Left lung (tissue), 10 donors: ENCODE results near the gene SDK2. TPM values are rescaled to one million over a fixed set of nuclear protein-coding genes. Genes with fewer than 3 reads are reported as not detected.
A peak's percentile ranks its signal among the peaks of the same experiment; 100 is the strongest.
"Not testable (repeated sequence)": the region's sequence is repeated elsewhere in the genome, so short reads cannot be mapped to it uniquely, and the experiment has no call there.

ENCODE experiments used
- ATAC-seq: fragments of 200-7000 bp; cut with Tn5 transposase; one replicate; pipeline ENCODE4 v1.9.1; 2020; ENCODE audit warnings: moderate library complexity
- DNase-seq, 4 donors: peaks; one replicate each; pipeline ENCODE4 v3.0.0-alpha.2; 2013 to 2020
- H3K27ac ChIP-seq, 2 donors: fragments of 200-600 bp; sonication (generic) in 1 of 2; one replicate each; pipeline versions ENCODE4 v1.5.0 to v1.8.0; 2020 to 2021
- H3K27me3 ChIP-seq, 2 donors: fragments of 200-600 bp; sonication (generic) in 1 of 2; one replicate each; pipeline versions ENCODE4 v1.5.0 to v1.8.0; 2020 to 2021
- H3K36me3 ChIP-seq, 2 donors: fragments of 200-600 bp; sonication (generic) in 1 of 2; one replicate each; pipeline versions ENCODE4 v1.5.0 to v1.8.0; 2020 to 2021
- H3K4me1 ChIP-seq, 2 donors: fragments of 200-600 bp; one replicate each; pipeline ENCODE4 v1.8.0; 2021
- H3K4me3 ChIP-seq, 2 donors: fragments of 200-600 bp; sonication (generic) in 1 of 2; one replicate each; pipeline versions ENCODE4 v1.5.0 to v1.8.0; 2020 to 2021; ENCODE audit warnings: mild to moderate bottlenecking in 1 of 2
- H3K9me3 ChIP-seq, 2 donors: fragments of 200-600 bp; sonication (generic) in 1 of 2; one replicate each; pipeline versions ENCODE4 v1.5.0 to v1.8.0; 2020 to 2021
- CTCF ChIP-seq, 2 donors: fragments of 200-600 bp; sonication (generic) in 1 of 2; IDR thresholded peaks; one replicate each; pipeline versions ENCODE4 v1.5.0 to v1.8.0; 2021; ENCODE audit warnings: antibody characterized with exemption in 2 of 2
- intact Hi-C, 2 donors: fragments of 100-400 bp; cut with DNase I; formaldehyde crosslinking; loops; one replicate each; pipeline versions ENCODE4 v1.11.2 to v1.14.2; 2022
- polyA plus RNA-seq, 6 donors: library from polyadenylated mRNA; unstranded; fragments of 120-200 nt; gene quantifications; one replicate each; pipeline ENCODE4 v1.2.1, GENCODE V29; 2013; ENCODE audit not compliant: insufficient read length in 6 of 6
- total RNA-seq, 2 donors: library from RNA; stranded (reverse); fragmentation: NEBNext Ultra II Directional; extraction: Animal tissue kit (Norgen Biotek cat#: 25700); gene quantifications; one replicate each; pipeline ENCODE4 v1.2.1, GENCODE V29; 2021
- donor health status: DM: no; HTN: yes; CAD: no.
- donor health status: DM: no; HTN: no; CAD: no.

Gene SDK2
- total and polyA plus RNA-seq, 8 donors = 6.0 to 10.9 (median 7.5) TPM

GRCh38 chr17:73371285-73371684 lies 273.0 kb downstream of the SDK2 start:
- Histone ChIP-seq H3K27ac (no peak overlapping the region), H3K4me1 (no peaks in the 10 kb centered on the region), H3K27me3 (no peaks in the 10 kb centered on the region), H3K4me3 (no peak overlapping the region), H3K36me3 (no peaks in the 10 kb centered on the region), H3K9me3 (no peaks in the 10 kb centered on the region)
- DNase-seq = no peak
- intact Hi-C loops = no loop called here
- ATAC-seq = no peak
- TF ChIP-seq CTCF (IDR thresholded peaks at IDR 0.05) = no peak

GRCh38 chr17:73369817-73370490 lies 274.3 kb downstream of the SDK2 start:
- intact Hi-C loops = loop anchor here (2.0 to 10.0 kb wide), 3 partner anchors 115 to 635 kb away; no protein-coding TSS in a partner anchor

GRCh38 chr17:73369111-73369521 lies 275.1 kb downstream of the SDK2 start:
- no peak overlapping the region for H3K27ac ChIP-seq

More at GRCh38 chr17:73369817-73370490, 274.3 kb downstream of the SDK2 start:
- not testable (repeated sequence) for H3K27me3 ChIP-seq, H3K36me3 ChIP-seq, H3K4me3 ChIP-seq, H3K4me1 ChIP-seq, H3K9me3 ChIP-seq, H3K27ac ChIP-seq
- DNase-seq (peak; percentile 80 to 94 (median 84)), ATAC-seq (peak; percentile 96)
- TF ChIP-seq CTCF (IDR thresholded peaks at IDR 0.05) = peak; percentile 91 to 93

GRCh38 chr17:73368085-73368631 lies 276.1 kb downstream of the SDK2 start:
- no peak for TF ChIP-seq CTCF (IDR thresholded peaks at IDR 0.05)
- Histone ChIP-seq H3K36me3 (no peaks in the 10 kb centered on the region), H3K27ac (no peak overlapping the region), H3K27me3 (no peaks in the 10 kb centered on the region), H3K4me1 (no peaks in the 10 kb centered on the region), H3K4me3 (no peak overlapping the region), H3K9me3 (no peaks in the 10 kb centered on the region)
- intact Hi-C loops = loop anchor here (2.0 to 10.0 kb wide), 3 partner anchors 113 to 633 kb away; no protein-coding TSS in a partner anchor
- DNase-seq (peak in 1 of 4 donors; percentile 54), ATAC-seq (no peak)

More at GRCh38 chr17:73369111-73369521, 275.1 kb downstream of the SDK2 start:
- DNase-seq (peak in 2 of 4 donors; percentile 59 to 62), ATAC-seq (no peak)
- Histone ChIP-seq H3K4me3 (no peak overlapping the region), H3K36me3 (no peaks in the 10 kb centered on the region), H3K9me3 (no peaks in the 10 kb centered on the region), H3K4me1 (no peaks in the 10 kb centered on the region), H3K27me3 (no peaks in the 10 kb centered on the region)
- no peak for TF ChIP-seq CTCF (IDR thresholded peaks at IDR 0.05)
- intact Hi-C loops = loop anchor here (2.0 to 10.0 kb wide), 3 partner anchors 114 to 634 kb away; no protein-coding TSS in a partner anchor

- intact Hi-C loops = loop anchor here (10.0 kb wide), 2 partner anchors 111 to 631 kb away; no protein-coding TSS in a partner anchor
- H3K27me3 ChIP-seq = no peaks in the 10 kb centered on the region
- peak in 2 of 4 donors; percentile 47 to 69 for DNase-seq
- H3K9me3 ChIP-seq = no peaks in the 10 kb centered on the region
- H3K27ac ChIP-seq = peak overlapping the region in 1 of 2 donors; percentile 13
- no peak for TF ChIP-seq CTCF (IDR thresholded peaks at IDR 0.05)
- ATAC-seq = no peak
- H3K4me3 ChIP-seq = no peak overlapping the region
- H3K36me3 ChIP-seq = no peaks in the 10 kb centered on the region
- no peaks in the 10 kb centered on the region for H3K4me1 ChIP-seq
These were observed 278.2 kb downstream of the SDK2 start for GRCh38 chr17:73365906-73366623.
